ENCODE measurements around the gene FNDC3A. TPM values are rescaled to one million over a fixed set of nuclear protein-coding genes. Genes with fewer than 3 reads are reported as not detected.

The FNDC3A gene
- total and polyA plus RNA-seq, 9 of the 15 experiments (the other 6 are each of a cell fraction or from before 2014, with no cell fraction given): 4.1 to 22.0 (median 13.5) TPM

GRCh38 chr13:48955536-48955935 lies 20.2 kb upstream of the FNDC3A start:
- no peak overlapping the region for H3K4me2 ChIP-seq (ENCODE audit: insufficient read depth, low read length)
- no peak for ATAC-seq
- no peak for FAIRE-seq
- in situ Hi-C loops (cut with MboI): no loop called here
- H2AFZ ChIP-seq (ENCODE audit: low read depth, low read length): no peak overlapping the region
- no peaks in the 10 kb centered on the region for H3K4me1 ChIP-seq (replicated peaks in 1 of 2; ENCODE audit: control insufficient read depth in 2 of 2, insufficient read depth in 2 of 2, low read length in 2 of 2)
- intact Hi-C loops (cut with micrococcal nuclease): no loop called here
- no peak overlapping the region for H3K4me3 ChIP-seq
- WGBS (ENCODE audit: insufficient coverage, low coverage, missing lambda C conversion rate): 0% methylated on average over 2 of the region's 2 CpGs
- CTCF ChIA-PET (ENCODE audit: low intra/inter-chr PET ratio): no interaction called here
- DNase-seq (ENCODE audit: extremely low read depth in 1 of 4, low spot score in 3 of 4): no peak
- H3K9me1 ChIP-seq (ENCODE audit: control insufficient read depth, insufficient read depth, low read length): no peaks in the 10 kb centered on the region
- H3K9me3 ChIP-seq (replicated peaks; ENCODE audit: control insufficient read depth, insufficient read depth, low read depth, low read length): no peaks in the 10 kb centered on the region
- H3K36me3 ChIP-seq (ENCODE audit: control insufficient read depth, insufficient read depth, low read length): no peaks in the 10 kb centered on the region
- POLR2A ChIA-PET: interaction anchor here (1.6 kb wide), 1 partner anchor 20 kb away, joined by 4 read pairs; the partner anchor contains the start of gene FNDC3A
- no TSS peak for BruUV-seq (replicated peaks)
- H3K27me3 ChIP-seq (ENCODE audit: control insufficient read depth in 2 of 2, insufficient read depth in 2 of 2, low read length in 2 of 2): no peaks in the 10 kb centered on the region
- H3K27ac ChIP-seq (ENCODE audit: extremely low read depth, low read depth, low read length): no peak overlapping the region
- no peaks in the 10 kb centered on the region for H3K79me2 ChIP-seq (ENCODE audit: control insufficient read depth, insufficient read depth, low read length)
- no peaks in the 10 kb centered on the region for H4K20me1 ChIP-seq (replicated peaks; ENCODE audit: control insufficient read depth, insufficient read depth, low read length)
- no peak for TF ChIP-seq SP1 (CRISPR knock-in tag; IDR thresholded peaks at IDR 0.05)
- no peak for TF ChIP-seq ZBTB7A (IDR thresholded peaks at IDR 0.05; ENCODE audit: borderline replicate concordance, control insufficient read depth, low read depth, low read length)
- TF ChIP-seq ASH1L (IDR thresholded peaks at IDR 0.05; ENCODE audit: borderline replicate concordance, low read depth, partially characterized antibody): no peak
- H3K9ac ChIP-seq (ENCODE audit: insufficient read depth in 1 of 2, low read depth in 2 of 2, low read length in 2 of 2): no peak overlapping the region

DNA sequence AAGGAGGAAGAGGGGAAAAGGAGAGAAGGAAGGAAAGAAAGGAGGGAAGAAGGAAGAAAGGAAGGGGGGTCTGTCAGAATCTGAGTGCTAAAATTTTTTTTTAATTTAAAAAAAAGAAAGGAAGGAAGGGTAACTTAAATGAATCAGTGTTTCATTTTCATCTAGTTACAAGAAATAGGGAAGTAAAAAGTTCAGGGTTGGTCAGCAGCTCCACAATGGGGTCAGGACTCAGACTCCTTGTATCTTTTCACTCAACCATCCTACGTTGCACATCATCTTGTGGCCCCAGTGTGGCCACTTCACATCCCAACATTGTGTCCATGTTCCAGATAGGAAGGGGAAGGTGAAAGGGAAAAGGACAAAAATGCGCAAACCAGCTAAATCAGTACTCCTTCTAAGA lies 14.3 kb upstream of the FNDC3A start:
- Histone ChIP-seq H2AFZ (ENCODE audit: low read depth, low read length) (no peak overlapping the region), H3K9ac (ENCODE audit: insufficient read depth in 1 of 2, low read depth in 2 of 2, low read length in 2 of 2) (no peak overlapping the region), H3K9me3 (replicated peaks; ENCODE audit: control insufficient read depth, insufficient read depth, low read depth, low read length) (no peaks in the 10 kb centered on the region; the same call in 1 of the 2 replicates), H3K27ac (ENCODE audit: extremely low read depth, low read depth, low read length) (no peak overlapping the region), H3K4me1 (replicated peaks in 1 of 2; ENCODE audit: control insufficient read depth in 2 of 2, insufficient read depth in 2 of 2, low read length in 2 of 2) (0 out of 5 replicates have a peak, but pooled peaks cover 0 to 2% of the 10 kb centered on the region in 2 experiments), H3K4me3 (no peak overlapping the region), H3K9me1 (ENCODE audit: control insufficient read depth, insufficient read depth, low read length) (no peaks in the 10 kb centered on the region), H3K27me3 (ENCODE audit: control insufficient read depth in 2 of 2, insufficient read depth in 2 of 2, low read length in 2 of 2) (no peaks in the 10 kb centered on the region), H4K20me1 (replicated peaks; ENCODE audit: control insufficient read depth, insufficient read depth, low read length) (no peaks in the 10 kb centered on the region), H3K36me3 (ENCODE audit: control insufficient read depth, insufficient read depth, low read length) (no peaks in the 10 kb centered on the region), H3K4me2 (ENCODE audit: insufficient read depth, low read length) (no peak overlapping the region), H3K79me2 (ENCODE audit: control insufficient read depth, insufficient read depth, low read length) (no peaks in the 10 kb centered on the region)
- no peak for ATAC-seq
- ChIA-PET POLR2A (interaction anchor here (0.8 kb wide), 1 partner anchor 164 kb away, joined by 3 read pairs; no protein-coding TSS in a partner anchor), CTCF (ENCODE audit: low intra/inter-chr PET ratio) (no interaction called here)
- BruUV-seq (replicated peaks): no TSS peak
- in situ Hi-C loops (cut with MboI): no loop called here
- no peak for TF ChIP-seq TBP (optimal IDR thresholded peaks at IDR 0.05; ENCODE audit: low read depth, low read length)
- TF ChIP-seq SMARCE1 (IDR thresholded peaks at IDR 0.05): no peak
- TF ChIP-seq ZNF175 (CRISPR knock-in tag; IDR thresholded peaks at IDR 0.05; ENCODE audit: low read depth): no peak
- TF ChIP-seq E2F5 (CRISPR knock-in tag; IDR thresholded peaks at IDR 0.05): no peak
- TF ChIP-seq HEY1 (CRISPR knock-in tag; IDR thresholded peaks at IDR 0.05; ENCODE audit: borderline replicate concordance): no peak
- TF ChIP-seq ZC3H11A (IDR thresholded peaks at IDR 0.05; ENCODE audit: low read depth, low read length): no peak
- TF ChIP-seq RBM22 (IDR thresholded peaks at IDR 0.05; ENCODE audit: low read depth, low read length, poor library complexity, severe bottlenecking): no peak
- TF ChIP-seq MCM5 (IDR thresholded peaks at IDR 0.05; ENCODE audit: low read depth): no peak
- TF ChIP-seq BRCA1 (IDR thresholded peaks at IDR 0.05): no peak
- no peak for TF ChIP-seq BRCA1 (CRISPR knock-in tag; IDR thresholded peaks at IDR 0.05)
- 54% methylated on average over 2 of the region's 2 CpGs for WGBS (ENCODE audit: insufficient coverage, low coverage, missing lambda C conversion rate)
- intact Hi-C loops (cut with micrococcal nuclease): no loop called here
- DNase-seq (ENCODE audit: extremely low read depth in 1 of 4, low spot score in 3 of 4): no peak
- FAIRE-seq: no peak
